Activated CD8-positive, alpha-beta T cell treated with anti-CD3 and anti-CD28 coated beads, Interleukin-2, amount 10 ng/mL, durations not matched to agents 7 days and 5 days (primary cell): Measurements from ENCODE around the gene CLK4. TPM values are rescaled to one million over a fixed set of nuclear protein-coding genes. Genes with fewer than 3 reads are reported as not detected.

Experiments
- ATAC-seq: fragments of 150-1000 bp; cut with Tn5 transposase; one replicate; pipeline ENCODE4 v1.10.0; 2021; ENCODE audit warnings: moderate library complexity
- CTCF ChIA-PET: fragments of 350-600 bp; sonication (Branson Sonifier 250); formaldehyde crosslinking; loops from one replicate; lab custom pipeline; 2021; ENCODE audit warnings: antibody characterized with exemption; lab: Charles Lee
- POLR2A ChIA-PET: fragments of 350-600 bp; sonication (Branson Sonifier 250); formaldehyde crosslinking; loops from one replicate; lab custom pipeline; 2021; ENCODE audit warnings: antibody characterized with exemption; lab: Charles Lee
- DNase-seq: peaks from one replicate; pipeline ENCODE4 v3.0.0-alpha.2; 2020
- H3K27ac Mint-ChIP-seq: one replicate; pipeline ENCODE4 v1.8.0; 2021; ENCODE audit warnings: mild to moderate bottlenecking, mixed read lengths
- H3K27me3 Mint-ChIP-seq: one replicate; pipeline ENCODE4 v1.8.0; 2021; ENCODE audit warnings: low read depth, mixed read lengths
- H3K36me3 Mint-ChIP-seq: one replicate; pipeline ENCODE4 v1.8.0; 2021; ENCODE audit warnings: low read depth, mixed read lengths
- H3K4me1 Mint-ChIP-seq: one replicate; pipeline ENCODE4 v1.8.0; 2021; ENCODE audit warnings: low read depth, mixed read lengths
- H3K4me3 Mint-ChIP-seq: one replicate; pipeline ENCODE4 v1.8.0; 2021; ENCODE audit warnings: mild to moderate bottlenecking, mixed read lengths
- H3K9me3 Mint-ChIP-seq: one replicate; pipeline ENCODE4 v1.8.0; 2022; ENCODE audit warnings: mixed read lengths; ENCODE audit not compliant: insufficient read depth
- total RNA-seq, 2 experiments: library from RNA; stranded (reverse); gene quantifications; one replicate each; pipeline ENCODE4 v1.2.3, GENCODE V29; 2021

Gene CLK4
- total RNA-seq, 2 experiments from 2014 or later, result 25.5 to 26.4 TPM

DNA sequence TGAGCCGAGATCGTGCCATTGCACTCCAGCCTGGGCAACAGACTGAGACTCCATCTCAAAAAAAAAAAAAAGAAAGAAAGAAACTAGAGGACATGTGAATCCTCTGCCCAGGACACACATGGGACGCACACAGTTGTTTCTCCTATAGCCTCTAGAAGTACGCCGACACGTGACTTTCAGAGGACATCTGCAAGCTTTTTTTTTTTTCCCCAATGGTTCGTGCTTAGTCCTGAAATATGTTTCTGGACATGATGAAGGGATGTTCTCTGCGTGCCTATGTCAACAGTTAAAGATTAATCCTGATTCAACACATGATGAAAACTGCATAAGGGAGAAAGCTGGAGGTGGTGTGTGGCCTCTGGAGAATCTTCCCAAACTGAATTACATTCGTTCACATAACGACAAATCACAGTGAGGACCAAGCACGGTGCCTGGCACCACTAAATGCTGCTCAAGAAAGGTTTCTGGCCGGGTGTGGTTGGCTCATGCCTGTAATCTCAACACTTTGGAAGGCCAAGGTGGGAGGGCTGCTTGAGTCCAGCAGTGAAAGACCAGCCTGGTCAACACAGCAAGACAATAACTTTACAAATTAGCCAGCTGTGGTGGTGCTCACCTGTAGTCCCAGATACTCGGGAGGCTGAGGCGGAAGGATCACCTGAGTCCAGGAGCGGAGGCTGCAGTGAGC is 46.4 kb downstream of the CLK4 start:
- ChIA-PET POLR2A (no interaction called here), CTCF (no interaction called here)
- H3K9me3 Mint-ChIP-seq, result no peaks in the 10 kb centered on the region
- peaks cover 24% of the 10 kb centered on the region for H3K27me3 Mint-ChIP-seq
- no peak overlapping the region for H3K4me3 Mint-ChIP-seq
- H3K4me1 Mint-ChIP-seq, result no peaks in the 10 kb centered on the region
- H3K36me3 Mint-ChIP-seq, result no peaks in the 10 kb centered on the region
- no peak for ATAC-seq
- DNase-seq, result no peak
- no peak overlapping the region for H3K27ac Mint-ChIP-seq

DNA sequence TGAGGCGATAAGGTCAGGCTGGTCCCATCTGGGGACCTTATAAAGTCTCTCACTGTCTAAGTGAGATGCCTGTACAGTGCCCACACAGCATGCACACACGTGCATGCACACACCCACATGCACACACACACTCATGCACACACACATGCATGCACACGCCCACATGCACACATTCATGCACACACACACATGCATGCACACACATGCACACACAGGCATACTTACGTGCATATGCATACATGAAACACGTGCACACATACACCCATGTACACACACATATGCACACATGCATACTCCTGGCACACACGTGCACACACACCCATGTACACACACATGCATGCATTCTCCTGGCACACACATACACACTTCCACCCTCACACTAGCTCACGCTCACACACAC is 48.9 kb downstream of the CLK4 start:
- ATAC-seq (no peak), DNase-seq (no peak)
- Mint-ChIP-seq H3K9me3 (no peaks in the 10 kb centered on the region), H3K4me1 (no peaks in the 10 kb centered on the region), H3K4me3 (no peak overlapping the region), H3K27me3 (peaks cover 35% of the 10 kb centered on the region), H3K27ac (no peak overlapping the region), H3K36me3 (no peaks in the 10 kb centered on the region)
- ChIA-PET CTCF (no interaction called here), POLR2A (interaction anchor here (0.6 kb wide), 1 partner anchor 362 kb away, joined by 3 read pairs; no protein-coding TSS in a partner anchor)

DNA sequence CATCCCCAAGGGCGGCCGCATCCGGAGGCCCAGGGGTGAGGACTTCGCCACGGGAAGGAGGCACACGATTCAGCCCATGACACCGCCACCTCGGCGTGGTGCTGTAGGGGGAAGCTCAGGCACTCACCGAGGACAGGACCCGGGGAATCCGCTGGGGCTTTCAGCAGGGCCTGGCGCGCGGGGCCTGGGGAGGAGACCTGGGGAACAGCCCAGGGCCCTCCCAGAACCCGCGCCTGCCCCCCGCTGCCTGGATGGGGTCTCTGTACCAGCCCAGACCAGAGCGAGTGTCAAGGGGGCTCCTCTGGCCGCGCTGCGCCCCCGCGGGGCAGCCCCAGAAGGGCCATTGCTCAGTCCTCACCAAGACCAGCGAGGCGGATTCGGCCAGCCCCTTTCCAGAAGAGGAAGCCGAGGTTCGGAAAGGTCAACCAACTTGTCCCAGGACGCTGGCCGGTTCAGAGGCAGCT is 49.4 kb downstream of the CLK4 start:
- H3K9me3 Mint-ChIP-seq, result no peaks in the 10 kb centered on the region
- H3K27me3 Mint-ChIP-seq, result peaks cover 38% of the 10 kb centered on the region
- H3K27ac Mint-ChIP-seq, result no peak overlapping the region
- H3K4me3 Mint-ChIP-seq, result no peak overlapping the region
- no peaks in the 10 kb centered on the region for H3K36me3 Mint-ChIP-seq
- H3K4me1 Mint-ChIP-seq, result no peaks in the 10 kb centered on the region
- DNase-seq (no peak), ATAC-seq (no peak)
- ChIA-PET POLR2A (no interaction called here), CTCF (no interaction called here)

DNA sequence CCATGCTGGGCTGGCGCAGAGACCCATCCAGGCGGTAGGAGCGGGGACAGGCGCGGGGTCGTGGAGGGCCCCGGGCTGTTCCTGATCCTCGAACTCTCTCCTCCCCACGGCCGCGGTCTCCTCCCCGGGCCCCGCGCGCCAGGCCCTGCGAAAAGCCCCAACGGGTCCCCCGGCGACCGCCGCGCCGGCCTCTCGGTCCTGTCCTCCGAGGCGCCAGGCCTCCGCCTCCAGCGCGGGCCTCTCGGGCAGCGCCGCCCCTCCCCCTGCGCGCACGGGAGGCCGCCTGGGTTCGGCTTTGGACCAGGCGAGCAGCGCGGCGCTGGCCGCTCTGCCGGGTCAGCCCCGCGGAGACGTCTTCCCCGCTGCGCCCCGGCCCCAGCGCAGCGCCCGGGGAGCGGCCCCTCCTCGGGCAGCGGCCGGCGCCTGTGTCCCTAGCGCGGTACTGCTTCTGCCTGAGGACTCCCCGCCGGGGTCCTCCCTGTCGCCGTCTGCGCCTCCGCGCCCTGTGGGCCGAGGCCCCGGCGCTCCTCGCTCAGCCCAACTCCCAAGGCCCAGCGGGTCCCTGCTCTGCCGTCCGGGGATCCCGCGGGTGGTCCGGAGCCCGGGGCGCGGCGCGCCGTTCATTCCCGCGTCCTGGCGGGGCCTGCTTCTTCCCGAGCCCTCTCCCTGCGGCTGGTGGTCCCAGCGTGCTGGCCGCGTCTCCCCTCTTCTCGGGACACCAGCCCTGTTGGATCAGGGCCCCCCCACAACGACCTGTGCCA is 50.1 kb downstream of the CLK4 start:
- ATAC-seq (no peak), DNase-seq (no peak)
- Mint-ChIP-seq H3K4me1 (no peaks in the 10 kb centered on the region), H3K9me3 (no peaks in the 10 kb centered on the region), H3K27me3 (peaks cover 36% of the 10 kb centered on the region), H3K36me3 (no peaks in the 10 kb centered on the region), H3K27ac (no peak overlapping the region), H3K4me3 (no peak overlapping the region)
- ChIA-PET CTCF (no interaction called here), POLR2A (no interaction called here)

DNA sequence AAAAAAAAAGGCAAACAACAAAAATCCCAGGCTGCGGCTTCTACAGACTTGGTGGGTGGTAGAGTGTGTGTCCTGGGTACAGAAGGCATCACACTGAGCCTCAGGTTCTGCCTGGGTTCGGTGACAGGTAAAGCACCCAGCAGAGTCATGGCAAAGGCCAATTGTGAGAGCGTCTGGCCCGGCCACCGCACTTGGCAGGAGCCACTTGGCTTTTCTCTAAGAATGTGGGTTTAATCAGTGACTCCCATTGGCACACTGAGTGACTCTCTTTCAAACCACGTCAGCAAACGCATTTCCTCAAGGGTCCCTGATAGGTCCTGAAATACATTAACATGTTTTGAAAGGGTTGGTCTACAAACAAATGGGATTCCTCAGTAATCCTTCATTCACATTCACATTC is 53.6 kb downstream of the CLK4 start:
- peaks cover 37% of the 10 kb centered on the region for H3K27me3 Mint-ChIP-seq

DNA sequence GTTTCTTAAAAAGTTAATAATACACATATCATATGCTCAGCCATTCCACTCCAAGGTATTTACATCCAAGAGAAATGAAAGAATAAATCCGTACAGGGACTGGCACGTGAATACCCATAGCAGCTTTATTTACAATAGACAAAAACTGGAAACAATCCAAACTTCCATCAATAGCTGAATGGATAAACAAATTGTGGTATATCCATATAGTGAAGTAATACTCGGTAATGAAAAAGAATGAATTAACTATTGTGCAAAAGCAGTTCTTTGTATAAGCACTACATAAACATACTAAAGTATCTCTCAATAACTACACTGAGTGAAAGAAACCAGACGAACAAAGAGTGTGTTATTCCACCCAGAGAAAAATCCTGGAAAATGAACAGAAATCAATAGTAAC is 54.2 kb downstream of the CLK4 start:
- POLR2A ChIA-PET, result no interaction called here
- CTCF ChIA-PET, result no interaction called here
- no peaks in the 10 kb centered on the region for H3K36me3 Mint-ChIP-seq
- no peaks in the 10 kb centered on the region for H3K4me1 Mint-ChIP-seq
- no peak overlapping the region for H3K4me3 Mint-ChIP-seq
- no peak for DNase-seq
- no peak for ATAC-seq
- H3K9me3 Mint-ChIP-seq, result no peaks in the 10 kb centered on the region
- peaks cover 32% of the 10 kb centered on the region for H3K27me3 Mint-ChIP-seq
- no peak overlapping the region for H3K27ac Mint-ChIP-seq

More for the DNA sequence above, 53.6 kb downstream of the CLK4 start:
- Mint-ChIP-seq H3K4me3 (no peak overlapping the region), H3K36me3 (no peaks in the 10 kb centered on the region), H3K9me3 (no peaks in the 10 kb centered on the region), H3K27ac (no peak overlapping the region), H3K4me1 (no peaks in the 10 kb centered on the region)
- ATAC-seq (no peak), DNase-seq (no peak)
- ChIA-PET POLR2A (no interaction called here), CTCF (no interaction called here)

DNA sequence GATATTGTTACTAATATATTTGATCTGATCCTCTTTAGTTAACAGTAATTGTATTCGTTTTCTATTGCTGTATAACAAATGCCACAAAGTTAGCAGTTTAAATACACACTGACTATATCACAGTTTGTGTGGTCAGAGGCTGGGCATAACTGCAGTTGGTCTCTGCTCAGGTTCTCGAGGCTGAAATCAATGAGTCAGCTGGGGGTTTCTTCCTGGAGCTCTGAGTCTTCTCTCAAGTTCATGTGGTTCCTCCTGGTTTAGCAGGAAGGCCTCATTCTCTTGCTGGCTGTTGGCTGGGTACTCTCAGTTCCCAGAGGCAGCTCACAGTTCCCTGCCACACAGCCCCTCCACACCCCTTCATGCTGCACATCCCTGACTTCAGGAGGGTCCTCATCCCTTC is 57.4 kb downstream of the CLK4 start:
- DNase-seq (no peak), ATAC-seq (no peak)
- H3K36me3 Mint-ChIP-seq, result no peaks in the 10 kb centered on the region
- H3K27me3 Mint-ChIP-seq, result peaks cover 29% of the 10 kb centered on the region
- no peak overlapping the region for H3K27ac Mint-ChIP-seq
- POLR2A ChIA-PET, result no interaction called here
- no peaks in the 10 kb centered on the region for H3K4me1 Mint-ChIP-seq
- no peaks in the 10 kb centered on the region for H3K9me3 Mint-ChIP-seq
- no peak overlapping the region for H3K4me3 Mint-ChIP-seq
- CTCF ChIA-PET, result no interaction called here

DNA sequence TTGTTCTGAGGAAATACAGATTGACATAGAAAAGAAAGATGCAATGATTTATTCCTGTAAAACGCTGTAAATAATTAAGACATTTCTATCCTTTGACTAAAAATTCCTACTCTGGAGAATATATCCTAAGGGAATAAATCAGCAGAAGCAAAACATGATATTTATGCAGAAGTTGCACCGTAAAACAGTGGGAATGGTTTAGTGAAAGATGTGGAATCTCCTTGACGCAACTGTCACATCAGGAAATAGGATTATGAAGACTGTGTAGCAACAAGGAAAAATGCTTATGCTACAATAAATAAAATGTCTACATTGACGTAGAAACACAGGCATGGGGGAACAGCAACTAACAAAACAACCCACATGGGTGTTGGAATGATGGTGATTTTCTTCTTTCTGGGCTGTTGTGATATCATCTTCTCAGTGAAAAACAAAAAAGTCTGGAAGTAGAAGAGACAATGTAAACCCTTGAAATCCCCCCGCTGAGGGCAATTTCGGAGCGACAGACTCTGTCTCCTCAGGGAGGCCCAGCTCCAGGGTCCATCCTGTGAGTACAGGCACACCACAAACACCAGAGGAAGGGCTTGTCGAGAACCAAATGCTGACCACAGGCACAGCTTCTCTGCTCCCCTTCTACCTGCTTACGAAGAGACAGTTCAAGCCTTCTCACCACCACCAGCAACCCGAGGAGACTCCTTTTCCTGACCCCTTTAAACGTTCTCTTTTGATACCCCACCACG is 61.9 kb downstream of the CLK4 start:
- Mint-ChIP-seq H3K4me1 (peaks cover 6% of the 10 kb centered on the region), H3K36me3 (no peaks in the 10 kb centered on the region), H3K27me3 (peaks cover 37% of the 10 kb centered on the region), H3K4me3 (no peak overlapping the region), H3K27ac (no peak overlapping the region), H3K9me3 (no peaks in the 10 kb centered on the region)
- ATAC-seq (no peak), DNase-seq (no peak)
- CTCF ChIA-PET, result no interaction called here
- POLR2A ChIA-PET, result no interaction called here

DNA sequence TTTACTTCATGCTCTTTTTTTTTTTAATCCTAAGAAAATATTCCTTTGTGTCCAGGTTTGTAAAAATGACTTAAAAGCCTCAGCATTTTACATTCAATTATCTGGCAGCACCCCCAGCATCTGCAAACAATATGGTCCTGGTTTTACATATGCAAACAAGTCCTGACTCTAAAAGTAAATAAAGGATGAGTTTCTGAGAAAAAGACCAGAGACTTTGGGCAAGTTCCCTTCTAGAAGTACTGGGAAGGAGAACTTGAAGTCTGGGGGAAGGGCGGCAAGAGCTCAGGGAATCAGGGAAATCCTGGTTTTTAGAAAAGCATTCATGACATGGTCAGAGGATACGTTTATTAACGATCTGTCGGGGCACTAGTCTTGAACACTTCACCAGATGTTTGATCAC is 62.5 kb downstream of the CLK4 start:
- peaks cover 6% of the 10 kb centered on the region for H3K4me1 Mint-ChIP-seq
- H3K9me3 Mint-ChIP-seq, result no peaks in the 10 kb centered on the region
- peaks cover 39% of the 10 kb centered on the region for H3K27me3 Mint-ChIP-seq
- H3K4me3 Mint-ChIP-seq, result no peak overlapping the region
- ChIA-PET POLR2A (no interaction called here), CTCF (no interaction called here)
- H3K27ac Mint-ChIP-seq, result no peak overlapping the region
- DNase-seq (no peak), ATAC-seq (no peak)
- H3K36me3 Mint-ChIP-seq, result no peaks in the 10 kb centered on the region

DNA sequence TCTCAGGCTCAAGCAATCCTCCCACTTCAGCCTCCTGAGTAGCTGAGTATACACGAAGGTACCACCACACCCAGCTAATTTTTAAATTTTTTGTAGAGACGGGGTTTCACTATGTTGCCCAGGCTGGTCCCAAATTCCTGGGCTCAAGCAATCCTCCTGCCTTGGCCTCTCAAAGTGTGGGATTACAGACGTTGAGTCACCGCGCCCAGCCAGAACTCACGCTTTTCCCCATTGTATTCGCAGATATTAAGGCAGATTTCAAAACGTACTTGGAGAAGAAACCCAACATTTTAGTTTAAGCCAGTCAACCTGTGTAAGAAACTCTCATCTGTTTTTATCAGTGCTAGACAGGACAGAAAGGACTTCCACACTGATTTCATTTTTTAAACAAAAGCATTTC is 63.2 kb downstream of the CLK4 start:
- ATAC-seq (no peak), DNase-seq (no peak)
- Mint-ChIP-seq H3K4me1 (peaks cover 6% of the 10 kb centered on the region), H3K27me3 (peaks cover 38% of the 10 kb centered on the region), H3K27ac (no peak overlapping the region), H3K4me3 (no peak overlapping the region), H3K9me3 (no peaks in the 10 kb centered on the region), H3K36me3 (no peaks in the 10 kb centered on the region)
- CTCF ChIA-PET, result interaction anchor here (1.2 kb wide), 1 partner anchor 11 kb away, joined by 3 read pairs; no protein-coding TSS in a partner anchor
- POLR2A ChIA-PET, result no interaction called here

DNA sequence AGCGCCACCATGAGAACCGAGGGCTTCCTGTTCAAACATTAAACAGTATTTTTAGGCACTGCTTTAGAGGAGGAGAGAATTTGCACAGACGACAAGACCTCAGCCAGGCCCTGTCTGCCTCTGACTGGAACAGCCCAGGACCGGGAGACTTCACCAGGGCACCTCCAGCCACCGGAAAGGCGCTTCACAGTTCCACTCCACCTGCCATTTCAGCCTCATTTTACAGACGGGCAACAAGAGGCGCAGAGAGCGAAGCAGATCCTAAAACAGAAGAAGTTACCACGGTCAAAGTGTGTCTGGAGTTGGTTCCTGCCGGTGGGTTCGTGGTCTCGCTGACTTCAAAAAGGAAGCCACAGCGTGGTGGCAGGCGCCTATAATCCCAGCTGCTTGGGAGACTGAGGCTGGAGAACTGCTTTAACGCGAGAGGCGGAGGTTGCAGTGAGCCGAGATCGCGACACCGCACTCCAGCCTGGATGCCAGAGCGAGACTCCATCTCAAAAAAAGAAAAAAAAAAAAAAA is 65.0 kb downstream of the CLK4 start:
- H3K4me3 Mint-ChIP-seq, result no peak overlapping the region
- H3K27me3 Mint-ChIP-seq, result peaks cover 32% of the 10 kb centered on the region
- H3K4me1 Mint-ChIP-seq, result peaks cover 6% of the 10 kb centered on the region
- ATAC-seq (no peak), DNase-seq (no peak)
- H3K36me3 Mint-ChIP-seq, result no peaks in the 10 kb centered on the region
- H3K9me3 Mint-ChIP-seq, result no peaks in the 10 kb centered on the region
- ChIA-PET CTCF (no interaction called here), POLR2A (no interaction called here)
- H3K27ac Mint-ChIP-seq, result no peak overlapping the region

DNA sequence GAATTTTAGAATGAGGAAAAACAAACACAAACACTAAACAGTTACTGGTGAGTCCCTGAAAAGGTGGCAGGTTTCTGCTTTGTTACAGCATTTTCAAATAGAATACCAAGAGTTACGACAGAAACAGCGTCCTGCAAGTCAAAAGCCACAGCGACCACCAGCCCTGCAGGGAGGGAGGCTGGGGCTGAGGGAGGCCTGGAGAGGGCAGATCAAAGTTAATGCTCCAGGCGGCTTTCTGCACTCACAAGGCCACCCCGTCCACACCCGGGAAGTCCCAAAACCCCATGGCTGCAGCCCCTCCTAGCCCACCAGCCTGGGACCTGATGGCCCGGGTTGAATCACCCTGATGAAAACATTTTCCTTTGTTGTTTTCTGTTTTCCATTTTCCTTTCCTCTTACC is 65.9 kb downstream of the CLK4 start:
- ChIA-PET CTCF (no interaction called here), POLR2A (no interaction called here)
- no peak overlapping the region for H3K4me3 Mint-ChIP-seq
- H3K27me3 Mint-ChIP-seq, result peaks cover 32% of the 10 kb centered on the region
- H3K36me3 Mint-ChIP-seq, result no peaks in the 10 kb centered on the region
- ATAC-seq, result no peak
- peaks cover 6% of the 10 kb centered on the region for H3K4me1 Mint-ChIP-seq
- no peak overlapping the region for H3K27ac Mint-ChIP-seq
- no peak for DNase-seq
- no peaks in the 10 kb centered on the region for H3K9me3 Mint-ChIP-seq
